Right lobe of liver (tissue), 6 donors: ENCODE results near the gene ALDH2. TPM values are rescaled to one million over a fixed set of nuclear protein-coding genes. Genes with fewer than 3 reads are reported as not detected.

Experiments
- ATAC-seq, 4 donors: fragments of 200-7000 bp; cut with Tn5 transposase; one replicate each; pipeline ENCODE4 v1.9.1; 2020; ENCODE audit warnings: mild to moderate bottlenecking in 4 of 4, moderate library complexity in 4 of 4
- DNase-seq, 3 donors: peaks; one replicate each; pipeline ENCODE4 v3.0.0-alpha.2; 2020
- H3K27ac ChIP-seq, 3 donors: fragments of 200-600 bp; one replicate each; pipeline ENCODE4 v1.8.0; 2022
- H3K27me3 ChIP-seq, 2 donors: fragments of 200-600 bp; one replicate each; pipeline ENCODE4 v1.8.0; 2022
- H3K36me3 ChIP-seq, 4 donors: fragments of 200-600 bp; sonication (generic) in 1 of 4; one replicate each; pipeline versions ENCODE4 v1.5.1 to v1.8.0; 2017 to 2022; ENCODE audit warnings: control low read depth in 1 of 4
- H3K4me1 ChIP-seq, 4 donors: fragments of 200-600 bp; sonication (generic) in 1 of 4; one replicate each; pipeline versions ENCODE4 v1.5.1 to v1.8.0; 2017 to 2022; ENCODE audit warnings: control low read depth in 1 of 4
- H3K4me3 ChIP-seq, 3 donors: fragments of 200-600 bp; one replicate each; pipeline ENCODE4 v1.8.0; 2022
- H3K9me3 ChIP-seq, 4 donors: fragments of 200-600 bp; sonication (generic) in 1 of 4; one replicate each; pipeline versions ENCODE4 v1.5.1 to v1.8.0; 2017 to 2022; ENCODE audit warnings: control low read depth in 1 of 4
- POLR2A ChIP-seq: fragments of 450-650 bp; IDR thresholded peaks from one replicate; pipeline ENCODE4 v1.6.1; 2017; ENCODE audit warnings: antibody characterized with exemption, mild to moderate bottlenecking
- WGBS: methylation state at CpG from one replicate; pipeline ENCODE4 v1.1.6; 2018; ENCODE audit warnings: low coverage, low lambda C conversion rate; ENCODE audit not compliant: insufficient coverage; ENCODE audit errors: missing lambda C conversion rate; 5-methylcytosine and 5-hydroxymethylcytosine counted together
- intact Hi-C, 2 donors: fragments of 100-400 bp; cut with DNase I; formaldehyde crosslinking; loops; one replicate each; pipeline versions ENCODE4 v1.11.2 to v1.14.1; 2022
- total RNA-seq, 6 experiments: library from RNA; depleted of rRNA in 2 of 6; stranded (reverse); fragments of >200 nt in 2 of 6; fragmentation: NEBNext Ultra II Directional in 3 of 6; extraction: Animal tissue kit (Norgen Biotek cat#: 25700) in 3 of 6; gene quantifications; one replicate each; pipeline versions ENCODE4 v1.1.0 to v1.2.4, GENCODE V29; 2016 to 2023
- TF ChIP-seq, protein P1 (sequence below), 4 donors: fragments of 200-600 bp in 3 of 4; fragments of 450-650 bp in 1 of 4; IDR thresholded peaks; one replicate each; pipeline versions ENCODE4 v1.5.1 to v1.8.0; 2016 to 2022; ENCODE audit warnings: antibody characterized with exemption in 4 of 4, mild to moderate bottlenecking in 2 of 4
- donor health status: DM: no; HTN: yes; CAD: no.
- donor health status: DM: no; HTN: no; CAD: no.
- donor health status: DM: no; HTN: no; CAD: no.
- donor health status: DM: no; HTN: yes; CAD: no.
- donor health status: DM: no; HTN: yes; CAD: no.

Gene ALDH2
- total RNA-seq, 6 experiments from 2014 or later: 287 to 1,060 (median 749) TPM

DNA sequence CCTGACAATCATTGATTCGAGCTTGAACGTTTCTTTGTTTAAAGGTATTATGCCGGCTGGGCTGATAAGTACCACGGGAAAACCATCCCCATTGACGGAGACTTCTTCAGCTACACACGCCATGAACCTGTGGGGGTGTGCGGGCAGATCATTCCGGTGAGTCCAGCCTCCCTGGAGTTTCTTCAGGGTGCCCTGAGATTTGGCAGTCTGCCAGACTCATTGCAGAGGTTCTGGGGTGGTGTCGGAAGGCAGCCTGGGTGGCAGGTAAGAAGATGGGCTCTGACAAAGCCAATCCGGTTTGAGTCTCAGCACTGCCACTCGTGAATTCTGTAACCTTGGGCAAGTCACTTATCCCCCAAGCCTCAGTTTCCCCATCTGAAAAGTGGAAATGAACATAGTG is 23.0 kb downstream of the ALDH2 start:
- Histone ChIP-seq H3K4me3 (no peak overlapping the region), H3K27ac (peak overlapping the region in 1 of 3 donors; percentile 85), H3K4me1 (peaks cover 0 to 72% (median 32%) of the 10 kb centered on the region in 4 donors), H3K27me3 (no peaks in the 10 kb centered on the region), H3K9me3 (no peaks in the 10 kb centered on the region), H3K36me3 (peaks cover 5 to 69% (median 36%) of the 10 kb centered on the region in 4 donors)
- intact Hi-C loops: no loop called here
- TF ChIP-seq, protein P1, sequence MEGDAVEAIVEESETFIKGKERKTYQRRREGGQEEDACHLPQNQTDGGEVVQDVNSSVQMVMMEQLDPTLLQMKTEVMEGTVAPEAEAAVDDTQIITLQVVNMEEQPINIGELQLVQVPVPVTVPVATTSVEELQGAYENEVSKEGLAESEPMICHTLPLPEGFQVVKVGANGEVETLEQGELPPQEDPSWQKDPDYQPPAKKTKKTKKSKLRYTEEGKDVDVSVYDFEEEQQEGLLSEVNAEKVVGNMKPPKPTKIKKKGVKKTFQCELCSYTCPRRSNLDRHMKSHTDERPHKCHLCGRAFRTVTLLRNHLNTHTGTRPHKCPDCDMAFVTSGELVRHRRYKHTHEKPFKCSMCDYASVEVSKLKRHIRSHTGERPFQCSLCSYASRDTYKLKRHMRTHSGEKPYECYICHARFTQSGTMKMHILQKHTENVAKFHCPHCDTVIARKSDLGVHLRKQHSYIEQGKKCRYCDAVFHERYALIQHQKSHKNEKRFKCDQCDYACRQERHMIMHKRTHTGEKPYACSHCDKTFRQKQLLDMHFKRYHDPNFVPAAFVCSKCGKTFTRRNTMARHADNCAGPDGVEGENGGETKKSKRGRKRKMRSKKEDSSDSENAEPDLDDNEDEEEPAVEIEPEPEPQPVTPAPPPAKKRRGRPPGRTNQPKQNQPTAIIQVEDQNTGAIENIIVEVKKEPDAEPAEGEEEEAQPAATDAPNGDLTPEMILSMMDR (IDR thresholded peaks at IDR 0.05): no peak
- no peak for TF ChIP-seq POLR2A
- DNase-seq: no peak
- WGBS: 61% methylated on average over 4 of the region's 11 CpGs
- ATAC-seq: no peak

GRCh38 chr12:111791507-111791906 is 24.8 kb downstream of the ALDH2 start:
- H3K4me3 ChIP-seq: no peak overlapping the region
- peak overlapping the region; percentile 56 to 85 (median 73) for H3K27ac ChIP-seq
- H3K36me3 ChIP-seq: peaks cover 5 to 73% (median 40%) of the 10 kb centered on the region in 4 donors
- H3K9me3 ChIP-seq: no peaks in the 10 kb centered on the region
- ATAC-seq (peak; percentile 50 to 64 (median 56)), DNase-seq (peak; percentile 82 to 94 (median 91))
- intact Hi-C loops: no loop called here
- peaks cover 0 to 56% (median 24%) of the 10 kb centered on the region in 4 donors for H3K4me1 ChIP-seq
- no peak for TF ChIP-seq POLR2A
- TF ChIP-seq, protein P1 (IDR thresholded peaks at IDR 0.05): no peak
- WGBS: 24% methylated on average over 3 of the region's 8 CpGs
- H3K27me3 ChIP-seq: no peaks in the 10 kb centered on the region

GRCh38 chr12:111792155-111792855 is 25.6 kb downstream of the ALDH2 start:
- ATAC-seq: peak; percentile 53 to 72 (median 68)
- TF ChIP-seq POLR2A: no peak
- TF ChIP-seq, protein P1 (IDR thresholded peaks at IDR 0.05): no peak
- peaks cover 0 to 48% (median 20%) of the 10 kb centered on the region in 4 donors for H3K4me1 ChIP-seq
- 18% methylated on average over 8 of the region's 27 CpGs for WGBS
- no peaks in the 10 kb centered on the region for H3K27me3 ChIP-seq
- intact Hi-C loops: no loop called here
- peaks cover 5 to 80% (median 44%) of the 10 kb centered on the region in 4 donors for H3K36me3 ChIP-seq
- peak; percentile 87 to 89 (median 88) for DNase-seq
- peak overlapping the region; percentile 56 to 85 (median 73) for H3K27ac ChIP-seq
- H3K9me3 ChIP-seq: no peaks in the 10 kb centered on the region
- no peak overlapping the region for H3K4me3 ChIP-seq

DNA sequence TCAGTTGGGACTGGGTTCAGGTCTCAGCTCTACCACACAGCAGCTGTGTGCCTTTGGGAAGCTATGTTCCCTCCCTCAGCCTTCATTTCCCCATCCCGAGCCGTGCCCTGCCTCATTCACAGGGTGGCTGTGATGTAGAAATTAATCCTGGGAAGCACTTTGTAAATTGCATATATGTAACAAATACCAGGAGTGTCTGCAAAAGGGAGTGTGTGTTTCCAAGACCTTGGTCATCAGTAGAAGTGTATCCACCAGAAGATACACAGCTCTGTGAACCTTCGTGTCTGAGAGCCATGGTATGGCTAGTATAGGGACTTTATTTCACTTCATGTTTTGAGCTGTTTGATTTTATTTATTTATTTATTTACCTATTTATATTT is 26.1 kb downstream of the ALDH2 start:
- Histone ChIP-seq H3K9me3 (no peaks in the 10 kb centered on the region), H3K27ac (peak overlapping the region; percentile 56 to 85 (median 73)), H3K4me1 (peaks cover 0 to 45% (median 20%) of the 10 kb centered on the region in 4 donors), H3K36me3 (peaks cover 5 to 85% (median 47%) of the 10 kb centered on the region in 4 donors), H3K27me3 (no peaks in the 10 kb centered on the region), H3K4me3 (no peak overlapping the region)
- 56% methylated on average over 3 of the region's 3 CpGs for WGBS
- TF ChIP-seq POLR2A: no peak
- TF ChIP-seq, protein P1 (IDR thresholded peaks at IDR 0.05): no peak
- ATAC-seq (no peak), DNase-seq (no peak)
- intact Hi-C loops: no loop called here
